GM12878 (cell line): ENCODE data around the gene RPS5. TPM values are rescaled to one million over a fixed set of nuclear protein-coding genes. Genes with fewer than 3 reads are reported as not detected.

Experiments used
- ATAC-seq: fragments of 200-7000 bp; cut with Tn5 transposase; 3 replicates; pipeline ENCODE4 v1.9.1; 2020; ENCODE audit warnings: mild to moderate bottlenecking, moderate library complexity
- BruUV-seq: library from RNA; stranded (reverse); fragments of 400-500 nt; replicated peaks from 2 replicates; lab custom pipeline; 2021; lab: Mats Ljungman, UMichigan
- CTCF ChIA-PET: fragments of 300-600 bp; sonication (Branson Sonifier 250); formaldehyde crosslinking; extraction: SDS; loops from one replicate; lab custom pipeline; 2021; ENCODE audit warnings: inconsistent platforms; lab: Yijun Ruan, JAX
- POLR2A ChIA-PET: fragments of 350-600 bp; formaldehyde crosslinking; extraction: SDS; loops from one replicate; lab custom pipeline; 2021; ENCODE audit warnings: inconsistent platforms; lab: Charles Lee
- RAD21 ChIA-PET: fragments of 300-600 bp; sonication (Branson Sonifier 250); formaldehyde crosslinking; loops from one replicate; lab custom pipeline; 2023; ENCODE audit warnings: antibody characterized with exemption; ENCODE audit not compliant: unreplicated experiment; lab: Charles Lee
- SMC1A ChIA-PET: fragments of 300-600 bp; sonication (Branson Sonifier 250); formaldehyde crosslinking; loops from one replicate; lab custom pipeline; 2023; ENCODE audit not compliant: unreplicated experiment, uncharacterized antibody; lab: Charles Lee
- DNase-seq: peaks from one replicate; pipeline ENCODE4 v3.0.0-alpha.2; 2011; ENCODE audit warnings: low read depth, low spot score
- FAIRE-seq: peaks from 3 replicates; lab custom pipeline; 2011; peaks lifted over from hg19 to GRCh38; lab: Jason Lieb, UNC
- H2AFZ ChIP-seq: 2 replicates; pipeline ENCODE4 v1.6.0; 2011; ENCODE audit warnings: low read depth, low read length, control low read depth; ENCODE audit not compliant: control insufficient read depth
- H3K27ac ChIP-seq: 2 replicates; pipeline ENCODE4 v1.5.1; 2011; ENCODE audit warnings: control low read depth; ENCODE audit not compliant: control insufficient read depth, insufficient read depth
- H3K27me3 ChIP-seq, 2 experiments: replicated peaks in 1 of 2; 2 replicates each; pipeline versions ENCODE4 v1.6.0 to v1.6.1; 2011; ENCODE audit warnings: low read length in 1 of 2; ENCODE audit not compliant: control insufficient read depth in 2 of 2, insufficient read depth in 2 of 2
- H3K36me3 ChIP-seq, 2 experiments: 2 replicates each; pipeline ENCODE4 v1.5.1; 2011; ENCODE audit warnings: low read length in 1 of 2; ENCODE audit not compliant: control insufficient read depth in 2 of 2, insufficient read depth in 2 of 2
- H3K4me1 ChIP-seq: 2 replicates; pipeline ENCODE4 v1.6.1; 2011; ENCODE audit warnings: mild to moderate bottlenecking, low read length, moderate library complexity, mixed read lengths; ENCODE audit not compliant: control insufficient read depth, insufficient read depth
- H3K4me2 ChIP-seq: 2 replicates; pipeline ENCODE4 v1.6.0; 2011; ENCODE audit warnings: control low read depth; ENCODE audit not compliant: control insufficient read depth, insufficient read depth
- H3K4me3 ChIP-seq: fragments of 200-600 bp; sonication (generic); 2 replicates; pipeline ENCODE4 v1.5.1; 2016
- H3K79me2 ChIP-seq: 2 replicates; pipeline ENCODE4 v1.6.0; 2011; ENCODE audit warnings: low read length; ENCODE audit not compliant: control insufficient read depth, insufficient read depth
- H3K9ac ChIP-seq: 2 replicates; pipeline ENCODE4 v1.8.0; 2011; ENCODE audit warnings: low read length, control low read depth, mixed read lengths; ENCODE audit not compliant: control insufficient read depth, insufficient read depth
- H3K9me3 ChIP-seq: replicated peaks from 3 replicates; pipeline ENCODE4 v1.5.1; 2011; ENCODE audit warnings: mild to moderate bottlenecking, low read length; ENCODE audit not compliant: control insufficient read depth, insufficient read depth
- H4K20me1 ChIP-seq: 2 replicates; pipeline ENCODE4 v1.6.0; 2011; ENCODE audit not compliant: control insufficient read depth, insufficient read depth
- CREB1 ChIP-seq: IDR thresholded peaks from 2 replicates; pipeline ENCODE4 v1.6.1; 2012; ENCODE audit warnings: low read depth, mild to moderate bottlenecking, inconsistent platforms
- HCFC1 ChIP-seq: fragments of 150-350 bp; IDR thresholded peaks from 2 replicates; pipeline ENCODE4 v1.6.1; 2014; ENCODE audit warnings: low read length
- IKZF1 ChIP-seq: fragments of 450-650 bp; conservative IDR thresholded peaks from 2 replicates; pipeline ENCODE4 v1.6.1; 2017; ENCODE audit warnings: antibody characterized with exemption, mild to moderate bottlenecking
- NFXL1 ChIP-seq: fragments of 450-650 bp; IDR thresholded peaks from 2 replicates; pipeline ENCODE4 v1.6.1; 2017; ENCODE audit warnings: antibody characterized with exemption, mild to moderate bottlenecking, borderline replicate concordance
- SIN3A ChIP-seq: IDR thresholded peaks from 2 replicates; pipeline ENCODE4 v1.6.1; 2012; ENCODE audit warnings: low read depth, low read length, improper control_type of control experiment
- SP1 ChIP-seq: IDR thresholded peaks from one replicate; pipeline ENCODE4 v1.6.1; 2011; ENCODE audit warnings: low read depth, low read length
- TCF3 ChIP-seq: IDR thresholded peaks from 2 replicates; pipeline ENCODE4 v1.6.1; 2012; ENCODE audit warnings: low read depth, mild to moderate bottlenecking, low read length, borderline replicate concordance; ENCODE audit not compliant: insufficient read depth
- WGBS: methylation state at CpG from one replicate; pipeline ENCODE4 v1.1.6; 2016; ENCODE audit warnings: low lambda C conversion rate; ENCODE audit not compliant: insufficient replicate concordance, insufficient coverage; ENCODE audit errors: missing lambda C conversion rate; 5-methylcytosine and 5-hydroxymethylcytosine counted together
- in situ Hi-C: fragments of 300-500 bp; cut with MboI; formaldehyde crosslinking; loops from 9 replicates; pipeline ENCODE4 v1.14.3; 2018; ENCODE audit warnings: mixed read lengths
- intact Hi-C: fragments of 100-400 bp; cut with micrococcal nuclease; formaldehyde crosslinking; loops from one replicate; pipeline ENCODE4 v1.14.2; 2022; ENCODE audit not compliant: unreplicated experiment
- polyA plus RNA-seq, 11 experiments: library from polyadenylated mRNA; depleted of rRNA in 4 of 11; unstranded in 6 of 11; stranded (reverse) in 5 of 11; fragments of >200 nt; fragmentation: Nextera tagmentation in 4 of 11; fragmentation: Illumina TruSeq in 1 of 11; extraction: Ambion mirVana in 4 of 11; extraction: Trizol in 1 of 11; gene quantifications; 1 replicate in 1 of 11; 2 replicates in 10 of 11; pipeline versions ENCODE4 v1.2.1 to v1.2.3, GENCODE V29; 2011 to 2016; ENCODE audit warnings: inconsistent platforms in 2 of 11, missing spikeins in 2 of 11, low read depth in 1 of 11
- total RNA-seq, 4 experiments: library from RNA; depleted of rRNA in 3 of 4; stranded (reverse); fragments of >200 nt in 3 of 4; fragmentation: Illumina TruSeq in 1 of 4; extraction: Trizol in 1 of 4; gene quantifications; 2 replicates each; pipeline versions ENCODE4 v1.2.1 to v1.2.3, GENCODE V29; 2013 to 2021
- TF ChIP-seq, protein P1 (sequence below): fragments of 450-650 bp; IDR thresholded peaks from 2 replicates; pipeline ENCODE4 v1.6.1; 2017; ENCODE audit warnings: mild to moderate bottlenecking, moderate library complexity

The RPS5 gene
- total and polyA plus RNA-seq, 10 of the 15 experiments (the other 5 are each of a cell fraction or from before 2014, with no cell fraction given), result 1,284 to 3,652 (median 1,922) TPM

DNA sequence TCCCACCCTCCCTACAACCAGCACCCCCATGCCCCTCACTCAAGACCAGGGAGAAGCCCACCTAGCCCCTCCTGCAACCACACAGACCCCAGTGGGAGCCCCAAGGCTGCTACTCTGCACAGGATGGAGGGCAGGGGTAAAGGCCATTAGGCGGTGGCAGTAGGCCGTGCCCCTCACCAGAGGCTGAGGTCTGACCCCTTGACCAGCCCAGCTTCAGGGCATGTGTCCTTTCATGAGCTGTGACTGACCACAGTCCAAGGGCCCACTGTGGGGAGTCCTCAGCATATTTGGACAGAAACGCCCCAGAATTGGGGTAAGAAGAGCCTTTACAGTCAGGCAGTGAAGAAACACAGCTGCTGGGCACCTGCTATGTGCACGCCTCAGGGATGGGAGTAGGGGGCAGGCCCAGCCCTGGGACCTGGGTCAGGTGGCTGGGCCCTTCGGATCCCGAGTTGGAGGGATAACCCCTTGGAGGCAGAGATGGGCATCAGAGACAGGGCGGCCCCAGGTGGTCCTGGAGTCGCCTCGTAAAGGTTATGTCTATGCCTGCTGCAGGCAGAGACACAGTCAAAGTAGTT, 1.7 kb upstream of the RPS5 start:
- no peak for ATAC-seq
- intact Hi-C loops, result no loop called here
- peak overlapping the region; percentile 79 for H3K4me3 ChIP-seq

DNA sequence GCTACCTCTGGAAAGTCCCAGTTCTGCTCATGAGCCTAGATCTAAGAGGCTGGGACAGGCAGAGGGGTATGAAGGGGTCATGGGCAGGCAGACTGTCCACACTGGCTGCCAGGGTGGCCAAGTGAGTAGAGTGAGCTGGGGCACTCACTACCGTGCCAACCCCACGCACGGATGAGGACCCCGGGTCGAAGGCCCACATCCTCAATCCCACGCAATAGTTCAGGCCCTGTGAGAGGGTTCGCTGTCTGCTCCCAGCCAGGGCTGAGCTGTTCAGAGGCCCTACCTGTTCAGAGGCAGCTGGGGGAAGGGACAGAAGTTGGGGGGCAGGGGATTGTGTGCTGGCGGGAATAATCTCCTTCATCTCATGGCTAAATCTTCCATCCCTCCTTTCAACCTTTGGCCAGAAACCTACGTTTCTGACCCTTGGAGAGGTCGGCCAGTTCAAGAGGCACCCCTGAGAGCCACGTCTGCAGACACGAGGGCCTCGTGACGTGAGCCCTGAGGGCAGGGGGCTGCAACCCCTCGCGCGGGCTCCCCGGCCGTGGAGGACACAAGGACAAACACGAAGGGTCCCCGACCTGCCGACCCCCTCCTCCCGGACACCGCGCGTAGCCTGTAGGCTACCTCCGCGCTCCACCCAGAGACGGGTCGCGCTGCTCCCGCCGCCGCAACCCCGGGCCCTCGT, 1.0 kb upstream of the RPS5 start:
- Histone ChIP-seq H3K4me1 (peaks cover 15% of the 10 kb centered on the region), H2AFZ (peak overlapping the region; percentile 68), H3K4me2 (peak overlapping the region; percentile 85), H3K36me3 (peaks cover 0 to 14% of the 10 kb centered on the region in 2 experiments), H3K4me3 (peak overlapping the region; percentile 79), H3K27me3 (no peaks in the 10 kb centered on the region), H3K9me3 (no peaks in the 10 kb centered on the region), H3K27ac (peak overlapping the region; percentile 97), H3K9ac (peak overlapping the region; percentile 96), H4K20me1 (no peaks in the 10 kb centered on the region), H3K79me2 (peaks cover 44% of the 10 kb centered on the region)
- RAD21 ChIA-PET, result interaction anchor here (1.0 kb wide), 1 partner anchor 24 kb away, joined by 3 read pairs; no protein-coding TSS in a partner anchor
- no TSS peak for BruUV-seq
- POLR2A ChIA-PET, result interaction anchor here (0.6 to 1.5 kb wide), 5 partner anchors 8 to 490 kb away, joined by 3 to 4 read pairs (median 4); no protein-coding TSS in a partner anchor
- FAIRE-seq, result no peak
- in situ Hi-C loops (no loop called here), intact Hi-C loops (no loop called here)
- CTCF ChIA-PET, result interaction anchor here (1.5 kb wide), 1 partner anchor 134 kb away, joined by 5 read pairs; the partner anchor contains the start of gene ZBTB45
- peak; percentile 21 for ATAC-seq
- DNase-seq, result no peak
- SMC1A ChIA-PET, result interaction anchor here (1.5 kb wide), 1 partner anchor 22 kb away, joined by 3 read pairs; no protein-coding TSS in a partner anchor
- 2% methylated on average over 36 of the region's 36 CpGs for whole genome bisulfite sequencing
- TF ChIP-seq SP1 (no peak), SIN3A (no peak), IKZF1 (no peak), TCF3 (no peak)
- TF ChIP-seq, protein P1, sequence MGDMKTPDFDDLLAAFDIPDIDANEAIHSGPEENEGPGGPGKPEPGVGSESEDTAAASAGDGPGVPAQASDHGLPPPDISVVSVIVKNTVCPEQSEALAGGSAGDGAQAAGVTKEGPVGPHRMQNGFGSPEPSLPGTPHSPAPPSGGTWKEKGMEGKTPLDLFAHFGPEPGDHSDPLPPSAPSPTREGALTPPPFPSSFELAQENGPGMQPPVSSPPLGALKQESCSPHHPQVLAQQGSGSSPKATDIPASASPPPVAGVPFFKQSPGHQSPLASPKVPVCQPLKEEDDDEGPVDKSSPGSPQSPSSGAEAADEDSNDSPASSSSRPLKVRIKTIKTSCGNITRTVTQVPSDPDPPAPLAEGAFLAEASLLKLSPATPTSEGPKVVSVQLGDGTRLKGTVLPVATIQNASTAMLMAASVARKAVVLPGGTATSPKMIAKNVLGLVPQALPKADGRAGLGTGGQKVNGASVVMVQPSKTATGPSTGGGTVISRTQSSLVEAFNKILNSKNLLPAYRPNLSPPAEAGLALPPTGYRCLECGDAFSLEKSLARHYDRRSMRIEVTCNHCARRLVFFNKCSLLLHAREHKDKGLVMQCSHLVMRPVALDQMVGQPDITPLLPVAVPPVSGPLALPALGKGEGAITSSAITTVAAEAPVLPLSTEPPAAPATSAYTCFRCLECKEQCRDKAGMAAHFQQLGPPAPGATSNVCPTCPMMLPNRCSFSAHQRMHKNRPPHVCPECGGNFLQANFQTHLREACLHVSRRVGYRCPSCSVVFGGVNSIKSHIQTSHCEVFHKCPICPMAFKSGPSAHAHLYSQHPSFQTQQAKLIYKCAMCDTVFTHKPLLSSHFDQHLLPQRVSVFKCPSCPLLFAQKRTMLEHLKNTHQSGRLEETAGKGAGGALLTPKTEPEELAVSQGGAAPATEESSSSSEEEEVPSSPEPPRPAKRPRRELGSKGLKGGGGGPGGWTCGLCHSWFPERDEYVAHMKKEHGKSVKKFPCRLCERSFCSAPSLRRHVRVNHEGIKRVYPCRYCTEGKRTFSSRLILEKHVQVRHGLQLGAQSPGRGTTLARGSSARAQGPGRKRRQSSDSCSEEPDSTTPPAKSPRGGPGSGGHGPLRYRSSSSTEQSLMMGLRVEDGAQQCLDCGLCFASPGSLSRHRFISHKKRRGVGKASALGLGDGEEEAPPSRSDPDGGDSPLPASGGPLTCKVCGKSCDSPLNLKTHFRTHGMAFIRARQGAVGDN, result no peak

More for the DNA sequence above, 1.7 kb upstream of the RPS5 start:
- FAIRE-seq, result no peak
- Histone ChIP-seq H4K20me1 (no peaks in the 10 kb centered on the region), H2AFZ (no peak overlapping the region; the same call in 1 of the 2 replicates), H3K9ac (peak overlapping the region; percentile 96), H3K79me2 (peaks cover 39% of the 10 kb centered on the region), H3K9me3 (no peaks in the 10 kb centered on the region), H3K4me1 (peaks cover 15% of the 10 kb centered on the region), H3K36me3 (peaks cover 0 to 8% of the 10 kb centered on the region in 2 experiments; a peak in 2 of 4 replicates), H3K27me3 (no peaks in the 10 kb centered on the region), H3K4me2 (peak overlapping the region; percentile 85), H3K27ac (peak overlapping the region; percentile 97)
- WGBS, result 38% methylated on average over 9 of the region's 9 CpGs
- in situ Hi-C loops, result no loop called here
- SMC1A ChIA-PET, result interaction anchor here (1.5 kb wide), 1 partner anchor 21 kb away, joined by 3 read pairs; no protein-coding TSS in a partner anchor
- RAD21 ChIA-PET, result interaction anchor here (1.0 kb wide), 1 partner anchor 23 kb away, joined by 3 read pairs; no protein-coding TSS in a partner anchor
- TF ChIP-seq HCFC1, result no peak
- no peak for TF ChIP-seq NFXL1
- TF ChIP-seq CREB1, result no peak
- TF ChIP-seq TCF3, result 0 out of 2 replicates have a peak, but pooled peaks have one; percentile 30
- no TSS peak for BruUV-seq
- CTCF ChIA-PET, result interaction anchor here (1.5 kb wide), 1 partner anchor 135 kb away, joined by 5 read pairs; the partner anchor contains the start of gene ZBTB45
- DNase-seq, result no peak
- POLR2A ChIA-PET, result interaction anchor here (0.6 to 1.5 kb wide), 4 partner anchors 9 to 489 kb away, joined by 3 to 4 read pairs (median 4); no protein-coding TSS in a partner anchor
